HL-60 (cell line): ENCODE data around the gene PLEKHG3.

Experiments
- CTCF ChIP-seq: IDR thresholded peaks from one replicate; pipeline ENCODE4 v1.5.1; 2011; ENCODE audit warnings: low read length, control low read depth, inconsistent platforms; ENCODE audit not compliant: insufficient read depth
- POLR2AphosphoS5 ChIP-seq: IDR thresholded peaks from 2 replicates; pipeline ENCODE4 v1.6.1; 2012; ENCODE audit warnings: low read depth
- REST ChIP-seq: IDR thresholded peaks from 2 replicates; pipeline ENCODE4 v1.6.1; 2012; ENCODE audit warnings: low read depth; ENCODE audit not compliant: insufficient replicate concordance

GRCh38 chr14:64681796-64682710 is 22.2 kb upstream of the PLEKHG3 start:
- no peak for TF ChIP-seq CTCF
- no peak for TF ChIP-seq REST
- TF ChIP-seq POLR2AphosphoS5 = no peak
